GM21367 (cell line): Measurements from ENCODE around the gene FAM200C.
"Not testable (repeated sequence)": the region's sequence is repeated elsewhere in the genome, so short reads cannot be mapped to it uniquely, and the experiment has no call there.

Experiments
- ATAC-seq: cut with Tn5 transposase; IDR thresholded peaks from one replicate; pipeline ENCODE4 v1.9.1; 2021; ENCODE audit not compliant: unreplicated experiment

Gene FAM200C

GRCh38 chr5:160399402-160400353 lies at the start of gene FAM200C:
TSS of gene FAM200C (minus strand) at chr5:160400054. CDS start at chr5:160395490, 4,564 bp downstream.
- ATAC-seq, result peak; percentile 76

GRCh38 chr5:160449458-160449857 lies 49.6 kb upstream of the FAM200C start:
- no peak for ATAC-seq

GRCh38 chr5:160448886-160449285 lies 49.0 kb upstream of the FAM200C start:
- no peak for ATAC-seq

GRCh38 chr5:160445751-160446150 lies 45.9 kb upstream of the FAM200C start:
- no peak for ATAC-seq

- ATAC-seq, result no peak
These were observed 45.3 kb upstream of the FAM200C start for GRCh38 chr5:160445132-160445531.

GRCh38 chr5:160444407-160444806 lies 44.6 kb upstream of the FAM200C start:
- ATAC-seq, result no peak

- peak; percentile 20 for ATAC-seq
These were observed 43.1 kb upstream of the FAM200C start for GRCh38 chr5:160442824-160443431.

GRCh38 chr5:160441311-160441781 lies 41.5 kb upstream of the FAM200C start:
- ATAC-seq, result peak; percentile 13

GRCh38 chr5:160439205-160439600 lies 39.3 kb upstream of the FAM200C start:
- peak; percentile 53 for ATAC-seq

- peak; percentile 29 for ATAC-seq
These were observed 38.7 kb upstream of the FAM200C start for GRCh38 chr5:160438316-160439204.

GRCh38 chr5:160437271-160437670 lies 37.4 kb upstream of the FAM200C start:
- no peak for ATAC-seq

GRCh38 chr5:160436661-160437060 lies 36.8 kb upstream of the FAM200C start:
- not testable (repeated sequence) for ATAC-seq

- ATAC-seq, result no peak
These were observed 36.2 kb upstream of the FAM200C start for GRCh38 chr5:160436017-160436416.

- no peak for ATAC-seq
These were observed 35.7 kb upstream of the FAM200C start for GRCh38 chr5:160435532-160435931.

GRCh38 chr5:160434022-160434531 lies 34.2 kb upstream of the FAM200C start:
- peak; percentile 81 for ATAC-seq

GRCh38 chr5:160432787-160433186 lies 32.9 kb upstream of the FAM200C start:
- ATAC-seq, result no peak

- no peak for ATAC-seq
These were observed 32.3 kb upstream of the FAM200C start for GRCh38 chr5:160432196-160432595.

- no peak for ATAC-seq
These were observed 27.8 kb upstream of the FAM200C start for GRCh38 chr5:160427607-160428006.

GRCh38 chr5:160423099-160423498 lies 23.2 kb upstream of the FAM200C start:
- no peak for ATAC-seq

- peak; percentile 66 for ATAC-seq
These were observed 21.9 kb upstream of the FAM200C start, which contains the start of gene PTTG1 for GRCh38 chr5:160421625-160422258. TSS of gene PTTG1 (plus strand) at chr5:160421855. CDS start at chr5:160422313, 458 bp downstream.
